ENCODE measurements around the gene HLTF. TPM values are rescaled to one million over a fixed set of nuclear protein-coding genes. Genes with fewer than 3 reads are reported as not detected.

HLTF gene
- total and polyA plus RNA-seq, 2 of the 13 experiments (the other 11 are each of a cell fraction or from before 2014, with no cell fraction given) = 12.0 to 22.9 TPM

DNA sequence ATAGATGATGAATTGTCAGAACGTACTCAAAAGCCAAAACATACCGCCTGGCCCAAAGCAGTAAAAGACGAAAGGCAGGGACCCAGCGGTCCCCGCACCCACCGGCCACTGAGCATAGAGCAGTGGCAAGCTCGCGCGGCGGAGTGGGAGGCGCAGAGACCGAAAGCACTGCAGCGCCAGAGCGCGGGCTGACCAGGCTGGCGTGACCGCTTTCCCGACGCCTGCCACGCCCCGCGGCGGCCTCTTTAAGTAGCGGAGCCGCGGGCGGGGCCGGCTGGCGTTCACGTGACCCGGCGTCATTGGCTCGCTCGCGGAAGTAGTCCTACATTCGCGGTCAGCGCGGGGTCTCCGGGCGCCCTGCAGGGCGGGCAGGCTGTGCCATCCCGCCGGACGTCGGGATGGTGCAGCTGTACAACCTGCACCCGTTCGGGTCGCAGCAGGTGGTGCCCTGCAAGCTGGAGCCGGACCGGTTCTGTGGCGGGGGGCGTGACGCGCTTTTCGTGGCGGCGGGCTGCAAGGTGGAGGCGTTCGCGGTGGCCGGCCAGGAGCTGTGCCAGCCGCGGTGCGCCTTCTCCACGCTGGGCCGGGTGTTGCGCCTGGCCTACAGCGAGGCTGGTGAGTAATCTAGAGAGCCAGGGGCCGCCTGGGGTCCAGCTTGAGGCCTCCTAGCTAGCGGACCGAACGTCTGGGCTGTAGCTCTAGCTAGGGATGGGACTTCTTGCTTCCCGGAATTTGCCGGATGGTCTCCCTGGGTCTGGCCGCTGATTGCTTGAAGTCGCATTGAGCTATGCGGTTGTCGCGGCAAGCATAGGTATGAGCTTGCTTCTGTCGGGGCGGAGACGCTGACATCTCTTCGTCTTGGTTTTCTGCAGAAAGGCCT lies 43.2 kb upstream of the HLTF start, which contains the start of gene HPS3 (continued):
- TF ChIP-seq, protein P1, sequence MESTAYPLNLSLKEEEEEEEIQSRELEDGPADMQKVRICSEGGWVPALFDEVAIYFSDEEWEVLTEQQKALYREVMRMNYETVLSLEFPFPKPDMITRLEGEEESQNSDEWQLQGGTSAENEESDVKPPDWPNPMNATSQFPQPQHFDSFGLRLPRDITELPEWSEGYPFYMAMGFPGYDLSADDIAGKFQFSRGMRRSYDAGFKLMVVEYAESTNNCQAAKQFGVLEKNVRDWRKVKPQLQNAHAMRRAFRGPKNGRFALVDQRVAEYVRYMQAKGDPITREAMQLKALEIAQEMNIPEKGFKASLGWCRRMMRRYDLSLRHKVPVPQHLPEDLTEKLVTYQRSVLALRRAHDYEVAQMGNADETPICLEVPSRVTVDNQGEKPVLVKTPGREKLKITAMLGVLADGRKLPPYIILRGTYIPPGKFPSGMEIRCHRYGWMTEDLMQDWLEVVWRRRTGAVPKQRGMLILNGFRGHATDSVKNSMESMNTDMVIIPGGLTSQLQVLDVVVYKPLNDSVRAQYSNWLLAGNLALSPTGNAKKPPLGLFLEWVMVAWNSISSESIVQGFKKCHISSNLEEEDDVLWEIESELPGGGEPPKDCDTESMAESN (CRISPR knock-in tag; conservative IDR thresholded peaks at IDR 0.05) = peak; percentile 87; the same call in 1 of the 2 replicates
- TF ChIP-seq ZMYM2 (CRISPR knock-in tag; IDR thresholded peaks at IDR 0.05) (peak; percentile 30; the same call in 1 of the 2 replicates), TOPORS (CRISPR knock-in tag; IDR thresholded peaks at IDR 0.05) (no peak), CENPX (CRISPR knock-in tag; IDR thresholded peaks at IDR 0.05) (no peak), FLYWCH1 (CRISPR knock-in tag; IDR thresholded peaks at IDR 0.05) (peak; percentile 87), ZNF574 (CRISPR knock-in tag; IDR thresholded peaks at IDR 0.05) (peak; percentile 72), SNAI1 (CRISPR knock-in tag; IDR thresholded peaks at IDR 0.05; ENCODE audit: borderline replicate concordance) (peak; percentile 87), ZNF619 (CRISPR knock-in tag; IDR thresholded peaks at IDR 0.05) (no peak), ZNF136 (CRISPR knock-in tag; IDR thresholded peaks at IDR 0.05; ENCODE audit: low read depth) (peak; percentile 68; the same call in 1 of the 2 replicates), ARNT2 (CRISPR knock-in tag; IDR thresholded peaks at IDR 0.05; ENCODE audit: low read depth) (no peak; the same call in none of the 2 replicates), ZBTB7A (CRISPR knock-in tag; IDR thresholded peaks at IDR 0.05) (0 out of 2 replicates have a peak, but pooled peaks have one; percentile 44), FOSL2 (CRISPR knock-in tag; IDR thresholded peaks at IDR 0.05) (peak; percentile 9), ZNF772 (CRISPR knock-in tag; IDR thresholded peaks at IDR 0.05) (peak; percentile 79; the same call in 1 of the 2 replicates), CBX2 (IDR thresholded peaks at IDR 0.05; ENCODE audit: low read depth, low read length) (no peak), CBX2 (CRISPR knock-in tag; IDR thresholded peaks at IDR 0.05; ENCODE audit: low read depth) (0 out of 2 replicates have a peak, but pooled peaks have one; percentile 34)
- TF ChIP-seq, protein P2, sequence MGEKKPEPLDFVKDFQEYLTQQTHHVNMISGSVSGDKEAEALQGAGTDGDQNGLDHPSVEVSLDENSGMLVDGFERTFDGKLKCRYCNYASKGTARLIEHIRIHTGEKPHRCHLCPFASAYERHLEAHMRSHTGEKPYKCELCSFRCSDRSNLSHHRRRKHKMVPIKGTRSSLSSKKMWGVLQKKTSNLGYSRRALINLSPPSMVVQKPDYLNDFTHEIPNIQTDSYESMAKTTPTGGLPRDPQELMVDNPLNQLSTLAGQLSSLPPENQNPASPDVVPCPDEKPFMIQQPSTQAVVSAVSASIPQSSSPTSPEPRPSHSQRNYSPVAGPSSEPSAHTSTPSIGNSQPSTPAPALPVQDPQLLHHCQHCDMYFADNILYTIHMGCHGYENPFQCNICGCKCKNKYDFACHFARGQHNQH (CRISPR knock-in tag; IDR thresholded peaks at IDR 0.05) = no peak; the same call in 1 of the 2 replicates
- TF ChIP-seq, protein P3, sequence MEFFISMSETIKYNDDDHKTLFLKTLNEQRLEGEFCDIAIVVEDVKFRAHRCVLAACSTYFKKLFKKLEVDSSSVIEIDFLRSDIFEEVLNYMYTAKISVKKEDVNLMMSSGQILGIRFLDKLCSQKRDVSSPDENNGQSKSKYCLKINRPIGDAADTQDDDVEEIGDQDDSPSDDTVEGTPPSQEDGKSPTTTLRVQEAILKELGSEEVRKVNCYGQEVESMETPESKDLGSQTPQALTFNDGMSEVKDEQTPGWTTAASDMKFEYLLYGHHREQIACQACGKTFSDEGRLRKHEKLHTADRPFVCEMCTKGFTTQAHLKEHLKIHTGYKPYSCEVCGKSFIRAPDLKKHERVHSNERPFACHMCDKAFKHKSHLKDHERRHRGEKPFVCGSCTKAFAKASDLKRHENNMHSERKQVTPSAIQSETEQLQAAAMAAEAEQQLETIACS (CRISPR knock-in tag; IDR thresholded peaks at IDR 0.05) = peak; percentile 26; the same call in 1 of the 2 replicates
- TF ChIP-seq, protein P4, sequence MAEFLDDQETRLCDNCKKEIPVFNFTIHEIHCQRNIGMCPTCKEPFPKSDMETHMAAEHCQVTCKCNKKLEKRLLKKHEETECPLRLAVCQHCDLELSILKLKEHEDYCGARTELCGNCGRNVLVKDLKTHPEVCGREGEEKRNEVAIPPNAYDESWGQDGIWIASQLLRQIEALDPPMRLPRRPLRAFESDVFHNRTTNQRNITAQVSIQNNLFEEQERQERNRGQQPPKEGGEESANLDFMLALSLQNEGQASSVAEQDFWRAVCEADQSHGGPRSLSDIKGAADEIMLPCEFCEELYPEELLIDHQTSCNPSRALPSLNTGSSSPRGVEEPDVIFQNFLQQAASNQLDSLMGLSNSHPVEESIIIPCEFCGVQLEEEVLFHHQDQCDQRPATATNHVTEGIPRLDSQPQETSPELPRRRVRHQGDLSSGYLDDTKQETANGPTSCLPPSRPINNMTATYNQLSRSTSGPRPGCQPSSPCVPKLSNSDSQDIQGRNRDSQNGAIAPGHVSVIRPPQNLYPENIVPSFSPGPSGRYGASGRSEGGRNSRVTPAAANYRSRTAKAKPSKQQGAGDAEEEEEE (CRISPR knock-in tag; IDR thresholded peaks at IDR 0.05; ENCODE audit: borderline replicate concordance) = no peak
- TF ChIP-seq, protein P5, sequence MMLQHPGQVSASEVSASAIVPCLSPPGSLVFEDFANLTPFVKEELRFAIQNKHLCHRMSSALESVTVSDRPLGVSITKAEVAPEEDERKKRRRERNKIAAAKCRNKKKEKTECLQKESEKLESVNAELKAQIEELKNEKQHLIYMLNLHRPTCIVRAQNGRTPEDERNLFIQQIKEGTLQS (CRISPR knock-in tag; IDR thresholded peaks at IDR 0.05) = no peak
